OCI-LY7 (cell line): ENCODE measurements around the gene C9orf153. TPM values are rescaled to one million over a fixed set of nuclear protein-coding genes. Genes with fewer than 3 reads are reported as not detected.
A peak's percentile ranks its signal among the peaks of the same experiment; 100 is the strongest.

Experiments used
- BruUV-seq: library from RNA; stranded (reverse); fragments of 400-500 nt; replicated peaks from 2 replicates; lab custom pipeline; 2021; lab: Mats Ljungman, UMichigan
- CTCF ChIA-PET: fragments of 300-600 bp; sonication (Branson Sonifier 250); formaldehyde crosslinking; loops from one replicate; lab custom pipeline; 2022; ENCODE audit warnings: antibody characterized with exemption; ENCODE audit not compliant: unreplicated experiment; lab: Charles Lee
- POLR2A ChIA-PET: fragments of 300-600 bp; sonication (Branson Sonifier 250); formaldehyde crosslinking; loops from one replicate; lab custom pipeline; 2022; ENCODE audit warnings: antibody characterized with exemption; lab: Charles Lee
- DNase-seq: peaks from one replicate; pipeline ENCODE4 v3.0.0-alpha.2; 2015; ENCODE audit warnings: low spot score
- H2AFZ ChIP-seq: fragments of 200-600 bp; sonication (generic), shearing (Covaris generic); 2 replicates; pipeline ENCODE4 v1.6.1; 2014; ENCODE audit warnings: mild to moderate bottlenecking, antibody characterized with exemption, low read length, moderate library complexity
- H3K27ac ChIP-seq: fragments of 200-600 bp; sonication (generic); 2 replicates; pipeline ENCODE4 v1.5.1; 2014; ENCODE audit warnings: mixed run types, low read depth, mild to moderate bottlenecking, moderate library complexity, low read length, inconsistent platforms; ENCODE audit not compliant: poor library complexity, severe bottlenecking
- H3K36me3 ChIP-seq: fragments of 200-600 bp; sonication (generic); 2 replicates; pipeline ENCODE4 v1.6.1; 2014; ENCODE audit warnings: mild to moderate bottlenecking, antibody characterized with exemption, low read length, moderate library complexity, mixed read lengths; ENCODE audit not compliant: insufficient read depth
- H3K4me1 ChIP-seq: fragments of 200-600 bp; sonication (generic); 2 replicates; pipeline ENCODE4 v1.5.1; 2014; ENCODE audit warnings: mild to moderate bottlenecking, low read length; ENCODE audit not compliant: insufficient read depth, poor library complexity, severe bottlenecking
- H3K4me2 ChIP-seq: fragments of 200-600 bp; sonication (generic); 2 replicates; pipeline ENCODE4 v1.6.1; 2014; ENCODE audit warnings: mild to moderate bottlenecking, low read length
- H3K4me3 ChIP-seq: fragments of 200-600 bp; sonication (generic); 2 replicates; pipeline ENCODE4 v1.5.1; 2014; ENCODE audit warnings: mild to moderate bottlenecking, low read depth, low read length; ENCODE audit not compliant: poor library complexity, severe bottlenecking
- H3K79me2 ChIP-seq: fragments of 200-600 bp; sonication (generic); 2 replicates; pipeline ENCODE4 v1.6.1; 2016; ENCODE audit warnings: low read depth, mild to moderate bottlenecking, low read length, moderate library complexity, mixed read lengths; ENCODE audit not compliant: insufficient read depth
- H3K9me2 ChIP-seq: fragments of 200-600 bp; sonication (generic); 2 replicates; pipeline ENCODE4 v1.6.1; 2016; ENCODE audit warnings: mild to moderate bottlenecking, low read length, mixed read lengths; ENCODE audit not compliant: insufficient read depth
- H3K9me3 ChIP-seq: fragments of 200-600 bp; sonication (generic); 2 replicates; pipeline ENCODE4 v1.6.1; 2014; ENCODE audit warnings: mild to moderate bottlenecking, mixed run types, low read length, mixed read lengths
- H4K20me1 ChIP-seq: fragments of 200-600 bp; sonication (generic); 2 replicates; pipeline ENCODE4 v1.6.1; 2014; ENCODE audit warnings: mild to moderate bottlenecking, antibody characterized with exemption, low read length, moderate library complexity, mixed read lengths; ENCODE audit not compliant: insufficient read depth
- CTCF ChIP-seq: fragments of 200-600 bp; sonication (generic); conservative IDR thresholded peaks from 2 replicates; pipeline ENCODE4 v1.5.1; 2014; ENCODE audit warnings: mild to moderate bottlenecking, antibody characterized with exemption, low read length, moderate library complexity, mixed read lengths
- EZH2phosphoT487 ChIP-seq: fragments of 200-600 bp; sonication (generic); IDR thresholded peaks from 2 replicates; pipeline ENCODE4 v1.6.1; 2018; ENCODE audit warnings: low read depth, borderline replicate concordance, mild to moderate bottlenecking, mixed run types, antibody characterized with exemption, low read length, moderate library complexity, mixed read lengths
- intact Hi-C: fragments of 100-400 bp; cut with micrococcal nuclease; formaldehyde crosslinking; loops from one replicate; pipeline ENCODE4 v1.10.0; 2022; ENCODE audit not compliant: unreplicated experiment
- total RNA-seq, 2 experiments: library from RNA; depleted of rRNA in 1 of 2; stranded (reverse); fragments of >200 nt in 1 of 2; shearing (Covaris generic) in 1 of 2; gene quantifications; 2 replicates each; pipeline ENCODE4 v1.2.3, GENCODE V29; 2014 to 2022

The C9orf153 gene
- total RNA-seq, 2 experiments from 2014 or later = 0.16 to 0.27 TPM

GRCh38 chr9:86277072-86277471, 17.6 kb upstream of the C9orf153 start:
- Histone ChIP-seq H3K4me1 (peaks cover 7% of the 10 kb centered on the region), H3K9me2 (no peaks in the 10 kb centered on the region), H4K20me1 (peaks cover 18% of the 10 kb centered on the region), H3K4me2 (no peak overlapping the region), H2AFZ (no peak overlapping the region), H3K9me3 (no peaks in the 10 kb centered on the region), H3K4me3 (no peak overlapping the region), H3K79me2 (peaks cover 69% of the 10 kb centered on the region), H3K36me3 (peaks cover 44% of the 10 kb centered on the region), H3K27ac (no peak overlapping the region)
- no TSS peak for BruUV-seq
- CTCF ChIA-PET = no interaction called here
- POLR2A ChIA-PET = interaction anchor here (0.9 to 1.0 kb wide), 2 partner anchors 8 to 18 kb away, joined by 3 read pairs; no protein-coding TSS in a partner anchor
- DNase-seq = no peak
- intact Hi-C loops = no loop called here
- no peak for TF ChIP-seq EZH2phosphoT487
- TF ChIP-seq CTCF = no peak

- Histone ChIP-seq H2AFZ (no peak overlapping the region), H3K9me2 (no peaks in the 10 kb centered on the region), H3K9me3 (no peaks in the 10 kb centered on the region), H3K4me3 (no peak overlapping the region), H3K4me1 (peaks cover 6% of the 10 kb centered on the region), H3K79me2 (peaks cover 61% of the 10 kb centered on the region), H3K27ac (no peak overlapping the region), H3K36me3 (peaks cover 55% of the 10 kb centered on the region), H4K20me1 (peaks cover 17% of the 10 kb centered on the region), H3K4me2 (no peak overlapping the region)
- TF ChIP-seq EZH2phosphoT487 (no peak), CTCF (peak; percentile 49)
- intact Hi-C loops = no loop called here
- DNase-seq = peak; percentile 33
- ChIA-PET CTCF (interaction anchor here (0.6 kb wide), 1 partner anchor 15 kb away, joined by 3 read pairs; no protein-coding TSS in a partner anchor), POLR2A (interaction anchor here (0.6 to 1.2 kb wide), 2 partner anchors 9 to 56 kb away, joined by 3 to 4 read pairs; no protein-coding TSS in a partner anchor)
- no TSS peak for BruUV-seq
These were observed 16.5 kb upstream of the C9orf153 start for GRCh38 chr9:86275962-86276361.
